Activated naive CD4-positive, alpha-beta T cell treated with anti-CD3 and anti-CD28 coated beads, Interleukin-2, amount 50 U/mL, for 72 hours (primary cell): Measurements from ENCODE around the gene CYP2C9. TPM values are rescaled to one million over a fixed set of nuclear protein-coding genes. Genes with fewer than 3 reads are reported as not detected.
A peak's percentile ranks its signal among the peaks of the same experiment; 100 is the strongest.

Experiments used
- ATAC-seq, 2 donors: fragments of 150-1000 bp; cut with Tn5 transposase; 2 replicates each; pipeline ENCODE4 v1.10.0; 2021; ENCODE audit warnings: mild to moderate bottlenecking in 2 of 2, moderate library complexity in 2 of 2
- DNase-seq, 2 donors: peaks; one replicate each; pipeline ENCODE4 v3.0.0; 2021 to 2022; ENCODE audit warnings: low spot score in 2 of 2
- H3K27ac Mint-ChIP-seq, 2 donors: one replicate each; pipeline ENCODE4 v1.8.0; 2022; ENCODE audit warnings: mild to moderate bottlenecking in 2 of 2, mixed read lengths in 2 of 2
- H3K36me3 Mint-ChIP-seq, 2 donors: one replicate each; pipeline ENCODE4 v1.8.0; 2022; ENCODE audit warnings: mixed read lengths in 2 of 2
- H3K9me3 Mint-ChIP-seq, 2 donors: one replicate each; pipeline ENCODE4 v1.8.0; 2022; ENCODE audit warnings: mixed read lengths in 2 of 2
- total RNA-seq, 2 donors: library from RNA; stranded (reverse); gene quantifications; one replicate each; pipeline ENCODE4 v1.2.3, GENCODE V29; 2022

Gene CYP2C9
- total RNA-seq, 2 donors from 2014 or later: not detected

DNA sequence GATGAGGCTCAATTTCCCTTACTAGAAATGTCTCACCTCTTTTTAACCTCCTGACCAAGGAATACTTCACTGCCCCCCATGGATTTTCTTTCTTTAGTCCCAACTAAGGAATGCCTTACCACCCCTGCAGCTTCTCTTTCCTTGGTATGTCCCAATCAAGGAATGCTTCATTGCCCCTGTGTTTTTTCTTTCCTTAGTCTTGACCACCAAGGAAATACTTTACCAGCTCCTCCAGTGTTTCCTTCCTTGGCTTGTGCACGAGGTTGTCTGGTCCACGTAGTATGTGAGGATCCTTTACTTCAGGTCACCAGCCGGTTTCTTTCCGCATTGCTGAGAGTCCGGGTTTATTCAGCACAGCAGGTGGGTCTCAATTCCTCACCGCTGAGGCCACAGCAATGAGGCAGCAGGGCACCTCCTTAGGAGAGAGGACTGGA is 59.3 kb downstream of the CYP2C9 start:
- ATAC-seq: no peak
- peaks cover 0 to 5% of the 10 kb centered on the region in 2 donors for H3K36me3 Mint-ChIP-seq
- no peak for DNase-seq
- no peak overlapping the region for H3K27ac Mint-ChIP-seq
- H3K9me3 Mint-ChIP-seq: peaks cover 6 to 22% of the 10 kb centered on the region in 2 donors

DNA sequence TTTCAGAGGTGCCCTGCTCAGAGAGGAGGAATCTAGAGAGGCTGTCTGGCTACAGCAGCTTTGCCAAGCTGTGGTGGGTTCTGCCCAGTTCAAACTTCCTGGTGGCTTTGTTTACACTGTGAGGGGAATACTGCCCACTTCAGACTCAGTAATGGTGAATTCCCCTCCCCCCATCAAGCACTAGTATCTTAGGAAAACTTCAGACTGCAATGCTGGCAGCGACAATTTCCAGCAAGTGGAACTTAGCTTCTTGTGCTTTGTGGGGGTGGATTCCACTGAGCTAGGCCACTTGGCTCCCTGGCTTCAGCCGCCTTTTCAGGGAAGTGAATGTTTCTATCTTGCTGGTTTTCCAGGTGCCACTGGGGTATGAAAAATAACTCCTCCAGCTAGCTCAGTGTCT is 88.0 kb downstream of the CYP2C9 start:
- Mint-ChIP-seq H3K27ac (no peak overlapping the region), H3K36me3 (peaks cover 0 to 2% of the 10 kb centered on the region in 2 donors), H3K9me3 (peaks cover 3 to 22% of the 10 kb centered on the region in 2 donors)
- DNase-seq (no peak), ATAC-seq (no peak)

DNA sequence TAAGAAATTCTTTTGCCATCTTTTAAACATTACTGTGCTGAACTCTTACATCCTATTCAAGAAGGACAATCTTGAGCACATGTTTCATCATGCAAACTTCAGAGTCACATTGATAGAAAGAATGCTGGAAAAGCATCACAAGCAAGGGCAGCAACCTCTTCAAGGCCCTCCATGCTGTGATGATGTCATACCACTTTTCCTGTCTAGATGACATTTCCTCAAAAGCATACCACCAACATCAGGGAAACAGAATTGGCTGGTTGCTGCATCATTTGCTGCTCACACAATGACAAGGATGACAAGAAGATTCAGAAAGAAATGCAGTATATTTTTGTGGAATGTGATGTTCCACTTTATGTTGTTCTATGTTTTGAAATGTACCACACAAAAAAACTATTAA is 93.2 kb downstream of the CYP2C9 start:
- no peak for ATAC-seq
- DNase-seq: no peak
- Mint-ChIP-seq H3K9me3 (peaks cover 0 to 7% of the 10 kb centered on the region in 2 donors), H3K36me3 (peaks cover 0 to 4% of the 10 kb centered on the region in 2 donors), H3K27ac (peak overlapping the region in 1 of 2 donors; percentile 48)

DNA sequence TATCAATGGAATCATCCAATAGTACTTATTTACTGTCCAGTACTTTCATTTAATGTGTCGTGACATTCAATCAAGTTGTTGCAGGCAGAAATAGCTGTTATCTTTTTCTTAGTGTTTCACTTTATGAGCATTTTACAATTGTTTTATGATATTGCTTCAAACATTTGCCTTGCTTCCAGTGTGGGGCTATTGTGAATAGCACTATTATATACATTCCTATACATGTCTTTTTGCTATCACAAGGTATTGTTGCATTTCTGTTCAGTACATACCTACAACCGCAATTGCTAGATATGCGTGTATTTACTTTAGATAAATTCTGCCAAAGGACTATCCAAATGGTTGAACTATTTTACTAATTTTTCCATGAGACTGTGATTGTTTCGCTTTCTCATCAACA is 95.9 kb downstream of the CYP2C9 start:
- Mint-ChIP-seq H3K27ac (no peak overlapping the region), H3K36me3 (peaks cover 0 to 4% of the 10 kb centered on the region in 2 donors), H3K9me3 (peaks cover 0 to 10% of the 10 kb centered on the region in 2 donors)
- no peak for ATAC-seq
- no peak for DNase-seq

DNA sequence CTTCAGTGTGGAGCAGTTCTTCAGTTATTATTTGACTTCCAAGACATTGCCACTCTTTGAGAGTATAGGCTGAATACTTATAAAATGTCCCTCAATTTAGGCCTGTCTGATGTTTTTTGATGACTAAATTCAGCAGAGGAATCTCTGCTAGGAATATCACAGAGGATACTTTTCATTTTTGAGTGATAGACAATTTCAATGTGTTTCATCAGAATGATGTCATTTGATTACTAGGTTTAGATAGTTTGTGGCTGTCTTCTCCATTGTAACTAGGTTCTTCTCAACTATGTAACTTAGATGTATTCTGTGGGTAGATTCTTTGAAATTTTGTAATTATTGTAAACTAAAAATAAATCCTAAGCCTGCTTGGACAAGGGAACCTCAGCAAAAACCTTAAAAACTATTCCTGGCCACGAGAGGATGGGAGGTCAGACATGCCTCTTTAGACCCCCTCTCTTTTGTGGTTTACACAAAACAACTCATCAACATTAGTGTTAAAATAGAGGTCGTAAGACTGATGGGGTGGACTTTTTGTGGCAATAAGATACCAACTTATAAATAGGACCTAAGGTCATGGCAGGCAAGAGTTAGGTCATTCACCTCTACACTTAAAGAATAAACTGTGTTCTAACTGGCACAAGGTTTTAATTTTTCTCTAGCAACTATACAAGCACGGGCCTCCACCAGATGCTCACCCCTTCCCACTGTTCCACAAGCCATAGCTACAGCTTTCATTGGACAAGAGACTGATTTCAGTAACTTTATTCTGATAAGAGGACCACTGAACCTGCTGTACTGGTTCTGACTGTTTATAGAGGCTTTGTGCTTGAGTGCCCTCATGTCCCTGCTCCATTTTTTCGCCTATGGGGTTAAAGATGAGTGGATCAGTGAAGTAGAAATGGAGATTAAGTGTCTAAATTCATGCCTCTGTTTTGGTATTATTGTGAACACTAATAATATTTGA is 97.2 kb downstream of the CYP2C9 start:
- Mint-ChIP-seq H3K36me3 (peaks cover 0 to 4% of the 10 kb centered on the region in 2 donors), H3K27ac (no peak overlapping the region), H3K9me3 (peaks cover 0 to 10% of the 10 kb centered on the region in 2 donors)
- ATAC-seq (no peak), DNase-seq (no peak)

DNA sequence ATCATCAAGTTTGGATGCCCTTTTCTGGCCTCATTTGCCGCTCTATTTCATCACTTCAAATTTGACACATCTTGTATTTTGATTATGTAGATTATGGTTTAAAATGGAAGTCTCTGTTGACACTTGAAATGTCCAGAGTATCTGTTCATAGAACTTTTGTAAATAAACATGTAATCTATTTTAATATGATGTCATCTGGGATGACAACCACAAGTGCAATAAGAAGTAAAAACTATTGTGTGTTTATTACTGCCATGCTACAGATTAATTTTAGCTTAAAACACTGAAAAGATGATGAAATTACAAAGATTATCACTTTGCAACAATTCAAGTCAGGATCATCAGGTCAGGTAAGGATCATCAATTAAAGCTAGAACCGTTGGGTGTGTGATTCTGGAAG is 100.8 kb downstream of the CYP2C9 start:
- no peak overlapping the region for H3K27ac Mint-ChIP-seq
- no peak for DNase-seq
- no peaks in the 10 kb centered on the region for H3K36me3 Mint-ChIP-seq
- H3K9me3 Mint-ChIP-seq: peaks cover 0 to 6% of the 10 kb centered on the region in 2 donors
- ATAC-seq: no peak

Other genes with a start within 250 kb of the CYP2C9 start
- not detected for gene CYP2C19, start 176.0 kb upstream of the CYP2C9 start, total RNA-seq
- gene CYP2C8, start 130.8 kb downstream of the CYP2C9 start, total RNA-seq: not detected